ENCODE measurements around the gene PACS2. TPM values are rescaled to one million over a fixed set of nuclear protein-coding genes. Genes with fewer than 3 reads are reported as not detected.

The PACS2 gene
- total RNA-seq, 2 experiments from 2014 or later = 57.7 to 61.5 TPM

- intact Hi-C loops (cut with DNase I, micrococcal nuclease) = no loop called here
- Mint-ChIP-seq H3K27ac (no peak overlapping the region), H3K27me3 (no peaks in the 10 kb centered on the region), H3K4me3 (no peak overlapping the region), H3K9me3 (no peaks in the 10 kb centered on the region), H3K36me3 (ENCODE audit: low read depth) (peaks cover 5% of the 10 kb centered on the region), H3K4me1 (ENCODE audit: low read depth) (peaks cover 19% of the 10 kb centered on the region)
- Histone ChIP-seq H3K9me3 (ENCODE audit: control insufficient read depth in 1 of 2, insufficient read depth in 1 of 2, low read length in 2 of 2) (no peaks in the 10 kb centered on the region), H3K4me1 (ENCODE audit: insufficient read depth, low read length) (peaks cover 14% of the 10 kb centered on the region), H3K36me3 (ENCODE audit: insufficient read depth, low read length) (peaks cover 14% of the 10 kb centered on the region), H3K27ac (ENCODE audit: low read depth in 1 of 2, low read length in 2 of 2) (no peak overlapping the region), H3K4me3 (ENCODE audit: low read length) (no peak overlapping the region), H3K27me3 (ENCODE audit: control insufficient read depth in 1 of 2, insufficient read depth in 2 of 2, low read length in 2 of 2) (no peaks in the 10 kb centered on the region)
- CTCF ChIA-PET = interaction anchor here (0.9 kb wide), 1 partner anchor 162 kb away, joined by 3 read pairs; no protein-coding TSS in a partner anchor
- DNase-seq (no peak), ATAC-seq (ENCODE audit: poor library complexity) (no peak)
- TF ChIP-seq CTCF (IDR thresholded peaks at IDR 0.05) = no peak
- POLR2A ChIA-PET = interaction anchor here (0.6 kb wide), 1 partner anchor 21 kb away, joined by 3 read pairs; no protein-coding TSS in a partner anchor
Observed at GRCh38 chr14:105366386-105367074, 52.0 kb downstream of the PACS2 start.

GRCh38 chr14:105367116-105368031 lies 52.8 kb downstream of the PACS2 start:
- Histone ChIP-seq H3K9me3 (ENCODE audit: control insufficient read depth in 1 of 2, insufficient read depth in 1 of 2, low read length in 2 of 2) (no peaks in the 10 kb centered on the region), H3K27me3 (ENCODE audit: control insufficient read depth in 1 of 2, insufficient read depth in 2 of 2, low read length in 2 of 2) (no peaks in the 10 kb centered on the region), H3K36me3 (ENCODE audit: insufficient read depth, low read length) (peaks cover 14% of the 10 kb centered on the region), H3K4me3 (ENCODE audit: low read length) (no peak overlapping the region), H3K27ac (ENCODE audit: low read depth in 1 of 2, low read length in 2 of 2) (no peak overlapping the region), H3K4me1 (ENCODE audit: insufficient read depth, low read length) (peaks cover 14% of the 10 kb centered on the region)
- peaks cover 5% of the 10 kb centered on the region for H3K36me3 Mint-ChIP-seq (ENCODE audit: low read depth)
- H3K27me3 Mint-ChIP-seq = no peaks in the 10 kb centered on the region
- DNase-seq = no peak
- ATAC-seq (ENCODE audit: poor library complexity) = no peak
- H3K9me3 Mint-ChIP-seq = no peaks in the 10 kb centered on the region
- POLR2A ChIA-PET = no interaction called here
- H3K4me3 Mint-ChIP-seq = no peak overlapping the region
- peaks cover 19% of the 10 kb centered on the region for H3K4me1 Mint-ChIP-seq (ENCODE audit: low read depth)
- no peak for TF ChIP-seq CTCF (IDR thresholded peaks at IDR 0.05)
- H3K27ac Mint-ChIP-seq = no peak overlapping the region
- CTCF ChIA-PET = no interaction called here
- intact Hi-C loops (cut with DNase I, micrococcal nuclease) = no loop called here

- no peak overlapping the region for H3K27ac ChIP-seq (ENCODE audit: low read depth in 1 of 2, low read length in 2 of 2)
- no peaks in the 10 kb centered on the region for H3K27me3 ChIP-seq (ENCODE audit: control insufficient read depth in 1 of 2, insufficient read depth in 2 of 2, low read length in 2 of 2)
- peaks cover 14% of the 10 kb centered on the region for H3K36me3 ChIP-seq (ENCODE audit: insufficient read depth, low read length)
- intact Hi-C loops (cut with DNase I, micrococcal nuclease) = no loop called here
- H3K4me3 ChIP-seq (ENCODE audit: low read length) = no peak overlapping the region
- peaks cover 18% of the 10 kb centered on the region for H3K4me1 Mint-ChIP-seq (ENCODE audit: low read depth)
- ATAC-seq (ENCODE audit: poor library complexity) (no peak), DNase-seq (no peak)
- H3K9me3 Mint-ChIP-seq = no peaks in the 10 kb centered on the region
- peaks cover 5% of the 10 kb centered on the region for H3K36me3 Mint-ChIP-seq (ENCODE audit: low read depth)
- no peak overlapping the region for H3K27ac Mint-ChIP-seq
- no peak overlapping the region for H3K4me3 Mint-ChIP-seq
- no peak for TF ChIP-seq CTCF (IDR thresholded peaks at IDR 0.05)
- CTCF ChIA-PET = no interaction called here
- no peaks in the 10 kb centered on the region for H3K27me3 Mint-ChIP-seq
- peaks cover 14% of the 10 kb centered on the region for H3K4me1 ChIP-seq (ENCODE audit: insufficient read depth, low read length)
- no peaks in the 10 kb centered on the region for H3K9me3 ChIP-seq (ENCODE audit: control insufficient read depth in 1 of 2, insufficient read depth in 1 of 2, low read length in 2 of 2)
- POLR2A ChIA-PET = no interaction called here
Observed at GRCh38 chr14:105368032-105368417, 53.5 kb downstream of the PACS2 start.

All from CD4-positive, alpha-beta T cell (primary cell).